SU-DHL-6 (cell line): Measurements from ENCODE around the gene ADAMTS17.
"Not testable (repeated sequence)": the region's sequence is repeated elsewhere in the genome, so short reads cannot be mapped to it uniquely, and the experiment has no call there.

Source experiments
- CTCF ChIP-seq: fragments of 200-600 bp; sonication (generic); IDR thresholded peaks from one replicate; pipeline ENCODE4 v1.5.1; 2017; ENCODE audit warnings: antibody characterized with exemption, mild to moderate bottlenecking, low read length, moderate library complexity; ENCODE audit not compliant: insufficient read depth, poor library complexity, severe bottlenecking
- EZH2phosphoT487 ChIP-seq: fragments of 200-600 bp; sonication (generic), shearing (Covaris generic); conservative IDR thresholded peaks from 2 replicates; pipeline ENCODE4 v1.6.1; 2018; ENCODE audit warnings: mild to moderate bottlenecking, antibody characterized with exemption, low read length, moderate library complexity, mixed read lengths

GRCh38 chr15:100066521-100067280 is 275.1 kb downstream of the ADAMTS17 start:
- TF ChIP-seq CTCF, EZH2phosphoT487: not testable (repeated sequence)
